Limb (tissue), 2 donors: ENCODE data around the gene TIAM2.
"Not testable (repeated sequence)": the region's sequence is repeated elsewhere in the genome, so short reads cannot be mapped to it uniquely, and the experiment has no call there.

ENCODE experiments used
- DNase-seq, 2 donors: peaks; one replicate each; pipeline ENCODE4 v3.0.0-alpha.2; 2016; ENCODE audit errors: extremely low spot score in 2 of 2

TIAM2 gene

DNA sequence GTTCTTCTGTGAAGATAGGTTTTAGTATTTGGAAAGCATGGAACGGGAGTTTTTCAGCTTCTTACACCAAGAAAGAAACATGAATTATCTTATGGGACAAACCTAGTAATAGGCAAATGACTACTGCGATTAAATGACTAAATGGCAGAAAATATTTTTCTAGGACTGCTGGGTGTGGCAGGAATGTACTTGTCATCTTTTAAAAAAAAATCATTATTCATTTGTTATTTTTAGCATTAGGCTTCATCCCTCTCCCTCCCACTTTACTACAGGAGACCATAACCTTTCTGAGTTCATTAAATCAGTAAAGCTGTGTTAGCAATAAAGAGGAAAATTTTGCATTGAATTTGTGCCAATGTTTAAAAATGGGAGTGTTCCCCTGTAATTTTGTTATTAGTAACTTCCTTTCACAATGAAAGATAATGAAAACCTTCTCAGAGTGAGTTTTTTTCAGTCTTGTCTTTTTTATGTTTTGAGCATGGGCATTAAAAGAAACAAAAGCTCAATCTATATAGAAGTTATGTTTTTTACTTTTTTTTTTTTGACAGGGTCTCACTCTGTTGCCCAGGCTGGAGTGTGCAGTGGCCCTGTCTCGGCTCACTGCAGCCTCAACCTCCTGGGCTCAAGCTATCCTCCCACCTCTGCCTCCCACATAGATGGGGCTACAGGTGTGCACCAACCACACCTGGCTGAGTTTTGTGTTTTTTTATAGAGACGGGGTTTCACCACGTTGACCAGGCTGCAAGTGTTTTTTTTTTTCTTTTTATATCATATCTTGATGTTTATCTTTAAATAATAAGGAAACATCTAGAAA, 163.1 kb downstream of the TIAM2 start:
- DNase-seq: no peak

DNA sequence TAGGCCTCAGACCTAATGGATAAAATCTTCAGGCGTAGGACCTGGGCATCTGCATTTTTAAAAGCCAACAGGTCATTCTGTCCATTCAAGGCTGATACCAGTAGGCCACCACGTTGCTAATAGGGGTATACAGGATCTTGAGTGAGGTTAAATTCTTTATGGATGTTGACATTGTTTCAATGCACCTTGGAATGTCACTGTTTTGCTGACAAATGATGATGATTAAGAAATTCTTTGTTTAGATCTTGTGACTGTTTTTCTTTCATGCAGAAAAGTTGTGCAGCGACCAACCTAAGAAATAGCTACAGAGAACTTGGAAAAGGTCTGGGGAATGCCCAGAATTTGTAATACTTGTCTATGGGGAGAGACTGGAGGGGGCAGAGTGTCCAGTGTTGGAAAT, 167.6 kb downstream of the TIAM2 start:
- no peak for DNase-seq

DNA sequence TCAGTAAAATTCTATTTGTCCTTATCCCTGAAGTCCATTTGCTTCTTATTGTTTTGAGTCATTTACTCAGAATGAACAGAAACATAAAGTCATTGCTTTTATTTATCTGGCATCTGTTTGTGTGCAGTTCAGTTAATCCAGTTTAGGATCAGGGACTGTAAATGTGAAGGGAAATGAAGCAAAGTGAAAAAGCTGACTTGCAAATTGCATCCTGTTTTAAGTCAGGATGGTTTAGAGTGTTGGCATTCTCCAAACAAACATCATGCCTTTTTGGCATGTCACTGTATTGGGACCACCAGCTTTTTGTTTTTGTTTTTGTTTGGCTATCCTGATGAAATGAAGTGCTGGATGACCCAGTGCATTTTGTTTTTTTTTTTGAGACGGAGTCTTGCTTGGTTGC, 168.5 kb downstream of the TIAM2 start:
- no peak for DNase-seq

DNA sequence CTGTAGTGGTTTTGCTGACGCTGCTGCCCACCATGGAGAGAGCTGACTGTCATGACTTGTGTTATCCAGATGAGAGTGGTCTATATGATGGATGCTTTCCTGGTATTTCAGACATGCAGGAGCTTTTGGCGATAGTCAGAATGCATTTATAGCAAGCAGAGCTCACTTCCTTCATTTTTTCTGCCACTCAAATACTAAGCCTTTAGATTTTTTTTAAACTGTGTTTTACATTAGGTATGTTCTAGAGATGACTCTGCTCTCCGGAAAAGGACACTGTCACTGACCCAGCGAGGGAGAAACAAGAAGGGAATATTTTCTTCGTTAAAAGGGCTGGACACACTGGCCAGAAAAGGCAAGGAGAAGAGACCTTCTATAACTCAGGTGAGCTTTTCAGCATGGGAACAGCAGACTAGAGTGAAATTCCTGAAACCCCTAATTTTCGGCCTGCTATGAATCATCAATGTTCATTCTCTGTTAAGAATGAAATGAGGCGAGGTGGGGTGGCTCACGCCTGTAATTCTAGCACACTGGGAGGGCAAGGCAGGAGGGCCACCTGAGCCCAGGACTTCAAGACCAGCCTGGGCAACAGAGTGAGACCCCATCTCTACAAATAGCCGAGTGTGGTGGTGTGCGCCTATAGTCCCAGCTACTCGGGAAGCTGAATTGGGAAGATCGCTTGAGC, 170.1 kb downstream of the TIAM2 start:
- no peak for DNase-seq

DNA sequence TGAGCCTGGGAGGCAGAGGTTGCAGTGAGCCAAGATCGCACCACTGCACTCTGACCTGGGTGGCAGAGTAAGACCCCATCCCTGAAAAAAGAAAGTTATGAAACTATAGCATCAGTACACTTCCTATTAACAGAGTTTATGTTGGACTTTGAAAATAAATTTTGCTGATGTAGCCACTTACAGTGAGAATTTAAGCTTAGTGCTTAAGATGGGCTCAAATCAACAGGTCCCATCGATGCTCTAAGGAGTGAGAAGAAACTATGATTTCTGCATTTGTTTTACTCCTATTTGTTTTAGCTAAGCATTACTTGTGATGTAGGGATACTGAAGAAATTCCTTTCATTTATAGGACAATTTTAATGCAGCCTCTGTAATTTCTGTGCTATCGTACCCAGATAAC, 175.4 kb downstream of the TIAM2 start:
- no peak for DNase-seq

DNA sequence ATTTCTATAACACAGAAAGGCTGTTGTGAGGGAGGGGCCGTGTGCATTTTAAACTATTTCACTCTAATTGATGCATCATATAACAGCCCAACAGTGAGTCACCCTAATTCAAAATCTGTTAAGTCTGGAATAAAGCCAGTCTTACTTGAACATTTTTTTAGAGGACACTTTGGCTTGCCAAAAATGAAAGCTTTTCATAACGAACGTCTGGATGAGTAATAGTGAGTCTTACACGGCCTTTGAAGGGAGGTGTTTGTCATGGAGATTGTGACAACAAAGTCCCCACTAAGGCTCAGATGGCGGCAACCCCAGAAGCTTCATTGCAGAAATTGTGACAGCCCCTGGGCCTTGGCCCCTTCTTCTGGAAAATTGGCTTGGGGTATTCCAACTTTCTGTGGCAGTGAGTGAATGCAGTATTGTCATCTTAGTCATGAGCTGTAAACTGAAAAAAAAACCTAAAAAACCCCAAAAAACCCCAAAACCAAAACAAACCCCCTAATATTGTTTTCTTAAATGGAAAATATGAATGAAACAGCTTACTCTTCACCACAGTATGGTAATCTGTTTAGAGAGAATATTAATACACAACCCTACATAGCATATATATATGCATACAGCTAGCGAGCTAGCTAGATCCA, 176.1 kb downstream of the TIAM2 start:
- DNase-seq: peak in 1 of 2 donors; percentile 31

DNA sequence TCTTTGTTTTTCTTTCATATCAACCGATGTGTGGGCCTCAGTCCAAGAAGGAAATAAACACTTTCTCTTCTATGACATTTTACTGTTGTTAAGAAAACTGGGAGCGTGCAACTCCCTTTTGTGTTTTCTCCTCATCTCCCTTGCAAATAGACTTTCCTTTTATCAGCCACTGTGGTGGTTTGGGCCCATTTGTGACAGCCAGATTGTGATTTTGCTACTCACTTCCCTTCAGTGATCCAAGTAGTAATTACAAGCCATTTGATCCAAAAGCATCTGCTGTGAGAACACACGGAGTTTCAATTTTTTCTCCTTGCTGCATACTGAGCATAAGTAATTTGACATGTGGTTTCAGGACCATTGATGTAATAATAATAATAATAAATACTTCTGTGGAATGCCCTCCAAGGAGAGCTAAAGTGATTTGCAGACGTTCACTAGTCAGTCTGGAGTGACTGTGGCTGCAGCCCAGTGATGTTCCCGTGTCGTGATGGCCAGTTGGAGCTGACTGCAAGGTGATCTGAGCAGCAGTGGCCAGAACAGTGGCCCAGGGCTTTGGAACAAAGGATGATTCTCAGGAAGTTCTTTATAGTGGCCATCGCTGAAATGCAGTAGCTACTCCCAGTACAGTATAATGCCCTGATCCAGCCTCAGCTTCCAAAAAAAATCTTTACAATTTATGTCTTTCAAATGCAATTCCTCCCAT, 176.8 kb downstream of the TIAM2 start:
- DNase-seq: peak in 1 of 2 donors; percentile 55

DNA sequence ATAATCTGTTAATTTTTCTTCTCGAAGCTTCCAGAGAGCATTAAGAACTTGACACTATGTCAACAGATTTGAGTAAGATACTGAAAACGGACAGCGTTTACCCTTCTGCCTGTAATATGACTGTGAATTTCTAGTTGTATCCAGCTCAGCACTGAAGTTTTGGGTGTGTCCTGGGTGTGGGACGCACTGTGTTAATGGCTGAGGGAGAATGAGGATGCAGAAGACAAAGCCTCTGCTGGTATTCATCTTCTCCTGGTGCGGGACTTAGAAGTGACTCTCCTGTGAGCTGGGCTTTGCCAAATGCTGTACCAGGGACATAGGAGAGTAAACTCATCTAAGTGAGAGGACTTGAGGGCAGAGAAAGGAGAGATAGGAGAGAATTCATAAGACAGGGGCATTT, 178.4 kb downstream of the TIAM2 start:
- DNase-seq: no peak

DNA sequence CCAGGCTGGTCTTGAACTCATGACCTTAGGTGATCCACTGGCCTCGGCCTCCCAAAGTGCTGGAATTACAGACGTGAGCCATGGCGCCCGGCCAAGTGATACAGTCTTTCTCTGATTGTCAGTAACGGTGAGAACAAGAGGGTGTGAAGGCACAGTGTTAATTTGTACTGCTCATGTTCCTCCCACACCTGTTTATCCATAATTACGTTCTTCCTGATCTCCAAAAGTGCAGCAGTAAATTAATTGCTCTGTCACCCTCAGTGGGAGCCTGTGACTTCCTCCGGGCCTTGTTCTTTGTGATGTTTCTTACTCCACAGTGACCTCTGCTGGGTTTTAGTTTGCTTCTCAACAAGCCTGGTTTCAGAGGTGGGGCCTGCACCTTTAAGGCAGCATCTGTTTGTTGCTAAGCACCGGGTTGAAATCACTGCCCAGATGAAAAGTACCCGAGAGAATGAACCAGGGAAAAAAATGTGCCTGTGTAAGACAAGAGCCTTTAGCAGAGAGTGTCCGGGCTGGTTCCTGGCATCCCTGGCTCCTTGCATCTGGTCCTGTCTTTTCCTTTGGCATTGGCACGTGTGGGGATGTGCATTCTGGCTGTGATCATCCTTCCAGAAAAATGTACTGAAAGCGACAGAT, 179.6 kb downstream of the TIAM2 start:
- peak; percentile 65 to 66 for DNase-seq

DNA sequence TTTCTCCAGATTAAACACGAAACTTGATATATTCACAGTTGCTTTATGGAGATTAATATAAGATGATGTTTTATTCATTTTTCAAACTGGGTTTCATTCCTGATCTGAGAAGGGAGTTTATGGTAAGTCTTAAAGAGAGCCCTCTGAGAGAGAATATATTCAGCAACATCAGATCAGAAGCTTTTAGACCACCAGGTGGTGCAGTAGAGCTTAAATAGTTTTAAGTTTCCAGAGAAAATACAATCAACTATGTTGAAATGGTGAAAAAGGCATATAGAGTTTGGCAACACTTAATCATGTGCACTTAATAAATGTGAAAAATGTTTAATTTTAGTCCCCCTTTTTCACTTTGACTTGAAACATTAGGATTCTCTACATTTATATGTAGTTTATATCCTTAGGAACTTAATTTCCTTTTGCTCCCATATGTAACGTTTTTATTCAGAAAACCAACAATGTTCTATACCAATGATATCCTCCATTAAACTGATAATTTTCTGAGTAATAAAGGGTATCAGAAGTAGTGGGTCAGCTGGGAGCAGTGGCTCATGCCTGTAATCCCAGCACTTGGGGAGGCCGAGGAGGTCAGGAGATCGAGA, 182.3 kb downstream of the TIAM2 start:
- DNase-seq: peak in 1 of 2 donors; percentile 78

DNA sequence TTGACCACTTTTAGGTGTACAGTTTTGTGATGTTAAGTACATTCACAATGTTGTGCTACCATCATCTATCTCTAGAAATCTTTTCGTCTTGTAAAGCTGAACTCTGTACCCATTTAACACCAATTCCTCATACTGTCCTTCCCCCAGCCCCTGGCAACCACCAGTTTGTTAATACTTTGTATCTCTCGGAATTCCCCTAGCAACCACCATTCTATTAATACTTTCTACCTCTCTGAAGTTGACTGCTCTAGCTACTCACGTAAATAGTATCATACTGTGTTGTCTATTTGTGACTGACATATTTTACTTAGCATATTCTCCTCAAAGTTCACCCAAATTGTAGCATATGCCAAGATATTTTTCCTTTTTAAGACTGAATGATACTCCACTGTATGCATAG, 186.4 kb downstream of the TIAM2 start:
- no peak for DNase-seq

DNA sequence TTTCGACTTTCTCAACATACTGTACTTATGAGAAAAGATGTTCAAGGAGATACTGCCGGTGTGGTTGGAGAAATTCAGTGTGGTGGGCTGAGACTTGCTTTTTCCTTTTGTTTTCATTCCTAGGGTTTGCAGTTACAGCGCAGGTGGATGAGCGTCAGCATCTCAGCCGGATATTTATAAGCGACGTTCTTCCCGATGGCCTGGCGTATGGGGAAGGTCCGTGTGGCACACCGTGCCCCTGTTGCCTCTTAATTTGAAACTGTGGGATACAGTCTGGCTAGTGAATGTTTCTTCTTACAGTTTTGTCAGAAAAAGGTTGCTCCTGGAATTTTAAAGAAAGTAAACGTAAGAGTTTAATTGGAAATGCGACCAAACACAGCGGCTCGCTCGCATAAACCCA, 187.0 kb downstream of the TIAM2 start:
- DNase-seq: no peak

DNA sequence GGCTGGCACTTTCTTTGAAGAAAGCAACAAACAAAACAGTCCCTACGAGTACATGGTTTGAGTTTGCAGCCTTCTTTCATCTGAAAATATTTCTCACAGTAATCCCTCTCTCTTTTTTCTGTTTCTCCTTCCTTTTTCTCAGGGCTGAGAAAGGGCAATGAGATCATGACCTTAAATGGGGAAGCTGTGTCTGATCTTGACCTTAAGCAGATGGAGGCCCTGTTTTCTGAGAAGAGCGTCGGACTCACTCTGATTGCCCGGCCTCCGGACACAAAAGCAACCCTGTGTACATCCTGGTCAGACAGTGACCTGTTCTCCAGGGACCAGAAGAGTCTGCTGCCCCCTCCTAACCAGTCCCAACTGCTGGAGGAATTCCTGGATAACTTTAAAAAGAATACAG, 188.0 kb downstream of the TIAM2 start:
- DNase-seq: no peak

DNA sequence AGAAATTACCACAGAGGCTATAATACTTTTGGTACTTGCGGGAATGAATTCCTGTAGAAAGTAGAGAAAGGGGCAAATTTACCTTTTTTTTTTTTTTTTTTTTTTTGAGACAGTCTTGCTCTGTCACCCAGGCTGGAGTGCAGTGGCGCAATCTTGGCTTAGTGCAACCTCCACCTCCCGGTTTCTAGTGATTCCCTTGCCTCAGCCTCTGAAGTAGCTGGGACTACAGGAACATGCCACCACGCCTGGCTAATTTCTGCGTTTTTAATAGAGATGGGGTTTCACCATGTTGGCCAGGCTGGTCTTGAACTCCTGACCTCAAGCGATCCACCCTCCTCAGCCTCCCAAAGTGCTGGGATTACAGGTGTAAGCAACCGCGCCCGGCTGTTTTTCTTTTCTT, 189.9 kb downstream of the TIAM2 start:
- DNase-seq: not testable (repeated sequence)

DNA sequence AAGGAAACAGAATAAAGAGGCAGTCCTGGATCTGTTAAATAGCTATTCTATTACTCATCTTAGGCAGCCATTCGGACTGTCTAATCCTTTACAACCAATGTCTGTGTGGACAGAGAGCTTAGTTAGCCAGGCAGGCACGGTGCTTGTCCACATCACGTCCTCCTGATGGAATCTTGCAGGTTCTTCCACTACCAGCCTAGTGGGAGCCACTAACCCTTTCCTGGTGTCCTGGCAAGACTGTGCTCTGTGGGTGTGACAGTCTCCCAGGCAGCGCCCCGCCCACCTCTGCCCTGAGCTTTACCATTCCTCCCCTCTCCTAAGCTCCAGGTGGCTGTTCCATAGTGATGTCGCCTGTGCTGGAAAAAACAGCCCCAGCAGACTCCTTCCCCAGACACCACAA, 190.4 kb downstream of the TIAM2 start:
- no peak for DNase-seq

DNA sequence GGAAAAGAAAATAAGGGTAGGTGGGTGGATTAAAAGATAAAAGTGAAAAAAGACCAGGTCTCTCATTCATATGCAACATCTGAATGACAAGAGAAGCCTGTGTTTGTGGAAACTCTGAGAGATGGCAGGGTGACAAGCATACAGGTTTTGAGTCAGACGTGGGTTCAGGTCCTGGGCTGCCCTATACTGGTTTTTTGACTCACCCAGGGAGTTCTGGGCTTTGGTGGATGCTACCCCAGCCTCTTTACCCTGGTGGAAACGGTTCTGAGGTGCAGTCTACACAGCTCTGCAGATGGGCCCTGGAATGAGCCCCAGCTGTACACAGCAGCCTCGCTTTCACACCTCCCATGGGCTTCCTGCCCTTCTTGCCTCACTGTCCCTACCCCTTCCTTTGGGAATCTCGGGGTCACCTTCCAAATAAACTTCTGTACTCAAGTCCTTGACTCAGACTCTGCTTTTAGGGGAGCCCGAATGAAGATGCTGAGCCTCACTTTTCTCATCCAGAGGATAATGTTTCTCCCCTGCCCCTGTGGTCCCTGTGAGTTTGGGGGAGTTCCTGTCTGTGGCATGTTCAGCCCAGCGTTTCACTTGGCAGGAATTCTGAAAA, 191.0 kb downstream of the TIAM2 start:
- no peak for DNase-seq

DNA sequence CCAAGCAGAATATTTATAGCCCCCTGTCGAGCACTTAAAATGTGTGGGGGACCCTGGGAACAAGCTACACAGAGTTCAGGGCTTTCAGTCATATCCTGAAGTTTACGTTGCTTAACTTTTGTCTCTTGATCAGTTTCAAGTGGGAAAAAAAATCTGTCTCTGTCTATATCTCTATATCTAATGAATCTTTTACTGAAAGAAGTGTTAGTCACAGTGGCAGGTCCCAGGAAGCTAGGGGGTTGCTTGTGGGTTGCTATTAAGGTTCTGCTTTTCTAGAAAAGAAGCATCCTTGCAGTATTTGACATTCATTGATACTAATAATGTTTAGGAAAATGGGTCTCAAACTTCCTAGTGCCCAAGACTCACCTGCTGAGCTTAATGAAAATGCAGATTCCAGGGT, 192.0 kb downstream of the TIAM2 start:
- DNase-seq: no peak

DNA sequence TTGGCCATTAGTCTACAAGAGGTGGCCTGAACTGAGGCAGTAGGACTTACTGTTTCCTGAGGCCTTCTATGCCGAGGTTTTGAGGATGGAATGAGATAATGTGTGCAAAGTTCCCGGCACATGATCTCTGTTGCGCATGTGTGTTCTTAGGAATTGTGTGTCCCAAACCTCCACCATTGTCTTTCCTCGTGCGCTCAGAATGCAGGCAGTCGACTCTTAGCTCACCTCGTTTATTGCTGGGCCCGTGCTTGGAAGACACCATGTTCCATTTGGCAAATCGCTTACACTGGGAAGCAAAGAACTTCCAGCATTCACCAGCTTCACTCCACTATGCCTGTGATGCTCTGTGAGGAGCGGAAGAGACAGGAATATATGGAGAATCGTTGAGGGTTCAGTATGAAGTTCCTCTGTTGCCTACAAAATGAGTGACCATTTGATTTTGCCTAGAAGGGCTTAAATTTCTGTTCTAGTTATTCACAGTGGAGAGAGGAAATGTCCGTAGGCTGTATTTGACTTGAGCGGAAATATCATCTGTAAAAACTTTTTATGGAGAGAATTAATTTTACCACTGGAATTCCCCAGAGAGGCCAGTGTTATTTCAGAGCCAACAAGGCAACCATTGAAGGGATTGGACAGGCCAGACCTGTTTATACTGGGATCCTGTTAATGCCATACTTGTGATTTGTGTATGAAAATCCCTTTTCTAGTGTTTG, 193.0 kb downstream of the TIAM2 start:
- DNase-seq: peak in 1 of 2 donors; percentile 42

DNA sequence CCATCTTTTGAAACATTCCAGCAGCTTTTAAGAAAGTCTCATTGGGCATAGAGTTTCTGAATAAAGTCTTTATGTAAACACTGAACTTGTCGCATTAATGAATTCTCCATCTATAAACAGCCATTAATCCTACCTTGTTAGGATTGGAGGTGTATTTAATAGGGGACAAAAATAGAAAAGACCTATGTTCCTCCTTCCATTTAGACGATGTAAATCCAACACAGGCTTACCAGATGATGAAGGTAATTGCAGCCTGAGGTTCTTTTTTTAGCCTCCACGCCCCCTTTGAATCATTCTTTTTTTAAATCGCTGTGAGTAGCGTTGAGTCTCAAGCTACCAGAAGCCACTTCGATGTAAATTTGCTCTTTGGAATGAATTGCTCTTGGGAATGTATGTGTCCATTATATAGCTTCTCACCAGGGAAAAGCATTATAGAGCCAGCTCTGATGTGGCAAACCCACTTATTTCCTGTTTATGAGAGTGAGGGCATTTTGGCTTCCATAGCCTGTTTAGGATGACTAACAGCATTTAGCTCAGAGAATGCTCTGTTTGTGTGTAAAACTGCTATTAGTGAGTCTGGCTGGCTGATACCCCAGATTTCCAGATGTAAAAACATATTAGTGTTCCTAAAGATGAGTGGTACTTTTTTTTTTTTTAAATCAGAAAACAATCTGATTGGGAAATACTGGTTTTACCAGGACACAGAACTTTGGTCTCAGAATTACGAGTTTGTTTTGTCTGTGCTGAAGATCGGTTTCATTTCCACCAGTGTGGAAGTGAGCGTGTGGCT, 193.8 kb downstream of the TIAM2 start:
- peak in 1 of 2 donors; percentile 63 for DNase-seq
